ENCODE measurements around the gene TRIM66.

TRIM66 gene

DNA sequence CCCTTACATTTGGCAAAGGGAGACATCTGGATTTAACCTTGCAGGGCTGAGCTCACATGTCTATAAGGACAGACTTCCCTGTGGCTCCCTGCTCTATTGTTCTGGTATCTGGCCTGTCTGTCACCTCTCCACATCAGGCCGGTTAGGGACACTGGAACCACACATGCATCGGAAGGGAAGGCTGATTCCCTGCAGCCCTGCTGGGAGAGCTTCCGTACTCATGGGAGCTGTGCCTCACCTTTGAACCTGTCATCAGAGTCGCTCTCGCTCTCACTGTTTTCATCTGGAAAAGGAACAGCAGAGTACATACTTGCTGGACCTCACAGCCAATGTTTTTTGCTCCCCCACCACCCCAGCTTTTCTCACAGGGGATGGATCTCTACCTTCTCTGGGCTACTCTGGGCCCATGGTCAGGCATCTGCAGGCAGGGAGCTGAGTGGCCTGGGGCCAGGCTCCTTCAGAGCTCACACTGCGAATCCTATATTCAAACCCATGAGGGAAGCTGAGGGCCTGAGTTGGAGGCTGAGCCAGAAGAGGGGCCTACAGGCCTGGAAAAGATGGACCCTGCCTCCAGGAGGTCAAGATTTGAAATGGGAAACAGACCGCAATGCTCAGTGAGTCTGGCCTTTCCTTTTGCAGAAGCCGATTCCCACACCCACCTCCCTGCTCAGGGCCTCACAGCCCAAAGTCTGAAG is 31.4 kb upstream of the TRIM66 start:
- DNase-seq (ENCODE audit: low read depth in 2 of 2), result no peak

GRCh38 chr11:8712506-8712905 is 30.0 kb upstream of the TRIM66 start:
- no peak for DNase-seq (ENCODE audit: low read depth in 2 of 2)

DNA sequence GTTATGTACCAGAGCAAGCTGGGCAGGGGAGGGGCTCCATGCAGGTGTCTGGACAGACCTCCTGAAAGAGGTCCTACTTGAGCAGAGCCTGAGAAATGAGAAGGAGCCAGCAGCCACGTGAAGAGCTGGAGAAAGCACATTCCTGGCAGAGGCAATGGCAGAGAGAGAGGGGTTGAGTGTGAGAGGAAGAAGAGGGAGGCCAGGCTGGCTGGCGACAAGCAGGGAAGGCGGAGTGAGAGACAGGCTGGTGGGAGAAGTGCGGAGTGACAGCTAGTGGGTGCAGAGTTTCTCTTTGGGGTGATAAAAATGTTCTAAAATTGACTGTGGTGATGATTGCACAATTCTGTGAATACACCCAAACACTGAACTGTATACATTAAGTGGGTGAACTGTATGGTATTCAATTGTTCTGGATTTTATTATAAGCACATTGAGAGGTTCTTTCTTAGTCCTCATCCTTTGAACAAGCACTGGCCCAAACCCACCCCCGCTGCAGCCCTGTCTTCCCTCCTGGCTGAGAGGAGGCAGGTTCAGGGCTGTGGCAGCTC is 29.5 kb upstream of the TRIM66 start:
- DNase-seq (ENCODE audit: low read depth in 2 of 2), result no peak

GRCh38 chr11:8709777-8710176 is 27.3 kb upstream of the TRIM66 start:
- no peak for DNase-seq (ENCODE audit: low read depth in 2 of 2)

GRCh38 chr11:8709002-8709672 is 26.7 kb upstream of the TRIM66 start:
- DNase-seq (ENCODE audit: low read depth in 2 of 2), result no peak

DNA sequence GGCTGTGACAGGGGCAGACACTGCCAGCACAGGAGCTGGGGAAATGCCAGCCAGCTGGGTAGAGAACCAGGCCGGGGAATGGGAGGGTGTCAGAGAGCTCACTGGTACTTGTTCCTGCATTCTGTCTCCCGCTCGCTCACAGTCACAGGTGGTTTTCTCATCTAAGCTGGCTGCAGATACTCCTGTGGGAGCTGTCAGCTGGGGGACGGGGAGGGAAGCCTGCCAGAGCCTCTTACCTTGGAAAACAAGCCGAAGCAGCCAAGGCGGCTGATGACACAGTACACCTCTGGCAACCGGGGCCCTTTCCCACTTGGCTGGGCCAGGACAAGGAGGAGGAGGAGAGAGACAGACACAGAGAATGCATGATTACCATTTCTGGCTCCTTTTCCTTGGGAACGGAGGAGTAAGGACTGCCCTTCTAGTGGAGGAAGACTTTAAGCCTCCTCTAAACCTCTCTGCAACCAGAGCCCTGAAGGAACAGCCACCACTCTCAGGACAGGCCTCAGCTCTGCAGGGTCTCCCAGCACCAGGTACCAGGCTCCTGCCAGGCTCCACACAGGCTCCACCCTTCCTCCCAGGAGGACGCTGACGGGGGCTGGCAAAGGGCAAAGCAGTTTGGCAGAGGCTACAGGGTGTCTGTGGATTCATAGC is 25.2 kb upstream of the TRIM66 start:
- no peak for DNase-seq (ENCODE audit: low read depth in 2 of 2)

- DNase-seq (ENCODE audit: low read depth in 2 of 2), result no peak
These were observed 24.4 kb upstream of the TRIM66 start for GRCh38 chr11:8706673-8707432.

DNA sequence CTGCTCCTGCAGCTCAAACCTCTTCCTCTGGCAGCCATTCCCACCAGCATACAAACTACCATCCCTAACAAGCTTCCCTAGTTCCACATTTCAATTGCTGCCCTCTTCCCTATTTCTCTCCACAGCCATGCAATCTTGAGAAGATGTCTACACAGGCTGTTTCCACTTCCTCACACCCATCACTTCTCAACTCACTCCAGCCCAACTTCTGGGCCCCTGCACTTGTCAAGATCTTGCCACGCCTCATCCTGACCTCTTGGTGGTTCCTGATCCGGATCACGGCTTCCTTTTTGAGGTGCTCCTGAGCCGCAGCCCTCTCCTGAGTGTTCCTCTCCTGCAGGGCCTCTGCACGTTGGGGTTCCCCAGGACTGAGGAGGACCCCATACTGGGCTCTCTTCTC is 22.7 kb upstream of the TRIM66 start:
- DNase-seq (ENCODE audit: low read depth in 2 of 2), result no peak

- no peak for DNase-seq (ENCODE audit: low read depth in 2 of 2)
These were observed 21.7 kb upstream of the TRIM66 start for GRCh38 chr11:8704136-8704535.

- no peak for DNase-seq (ENCODE audit: low read depth in 2 of 2)
These were observed 20.1 kb upstream of the TRIM66 start for GRCh38 chr11:8702598-8702915.

GRCh38 chr11:8701891-8702597 is 19.6 kb upstream of the TRIM66 start:
- DNase-seq (ENCODE audit: low read depth in 2 of 2), result no peak

- DNase-seq (ENCODE audit: low read depth in 2 of 2), result no peak
These were observed 17.4 kb upstream of the TRIM66 start for GRCh38 chr11:8699903-8700302.

DNA sequence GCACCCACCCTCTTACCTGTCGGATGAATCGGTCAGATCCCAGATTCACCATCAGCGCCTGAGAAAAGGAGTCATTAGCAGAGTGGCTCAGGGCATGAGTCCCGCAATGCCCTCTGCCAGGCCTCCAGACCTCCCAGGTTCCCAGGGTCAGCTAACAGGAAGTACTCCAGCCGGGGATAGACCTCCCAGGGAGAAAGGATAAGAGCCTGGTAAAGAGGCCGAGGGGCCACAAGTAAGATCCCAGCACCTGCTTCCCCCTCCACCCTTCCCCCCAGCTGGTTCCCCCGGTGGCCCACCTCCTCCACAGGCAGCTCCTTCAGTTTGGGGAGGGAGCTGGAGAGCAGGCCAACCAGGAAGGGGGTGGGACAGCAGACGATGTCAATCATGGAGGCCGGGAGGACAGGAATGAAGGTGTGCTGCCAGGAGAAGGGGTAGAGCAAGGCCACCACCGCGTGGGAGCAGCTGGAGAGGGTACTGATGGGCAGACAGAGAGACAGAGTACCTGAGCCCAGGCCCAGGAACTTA is 16.5 kb upstream of the TRIM66 start:
- DNase-seq (ENCODE audit: low read depth in 2 of 2), result no peak

DNA sequence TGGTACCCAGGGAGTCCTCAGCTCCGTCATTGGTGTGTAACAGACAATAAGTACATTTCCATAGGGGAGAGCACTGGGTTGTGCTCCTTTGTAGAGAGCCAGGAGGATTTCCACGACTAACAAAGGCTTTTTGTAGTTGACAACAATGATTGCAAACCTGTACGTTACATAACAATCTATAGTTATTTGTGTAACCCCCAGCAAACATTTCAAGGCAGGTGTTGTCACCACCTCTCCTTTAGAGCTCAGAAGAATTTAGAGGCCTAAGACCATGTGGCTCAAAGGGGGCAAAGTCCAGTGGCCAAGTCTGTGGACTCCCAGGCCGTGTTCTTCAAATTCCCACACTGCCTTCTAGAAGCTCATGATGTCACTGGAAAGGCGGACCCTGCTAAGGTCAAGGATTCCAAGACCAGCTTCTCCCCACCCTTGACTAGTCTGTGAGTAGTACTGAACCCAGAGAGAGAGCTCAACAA is 15.9 kb upstream of the TRIM66 start:
- DNase-seq (ENCODE audit: low read depth in 2 of 2), result no peak

DNA sequence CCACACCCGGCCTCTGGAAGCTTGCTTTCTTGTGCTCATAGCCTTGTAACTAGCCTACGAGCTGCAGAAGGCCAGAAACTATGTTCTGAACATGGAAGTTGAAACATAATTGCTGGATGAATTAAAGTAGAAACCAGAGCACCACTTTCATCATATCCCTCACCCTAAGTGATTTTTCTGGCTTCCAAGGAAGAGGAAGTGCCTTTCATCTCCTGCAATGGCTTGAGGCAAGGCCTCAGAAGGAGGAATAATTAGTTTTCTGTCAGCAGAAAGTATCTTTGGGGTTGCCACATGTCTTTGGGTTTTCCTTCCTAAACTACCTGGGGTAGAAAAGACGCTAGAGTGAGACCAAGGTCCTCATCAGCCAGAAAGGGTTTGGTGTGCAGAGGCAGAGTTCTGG is 14.6 kb upstream of the TRIM66 start:
- DNase-seq (ENCODE audit: low read depth in 2 of 2), result no peak

DNA sequence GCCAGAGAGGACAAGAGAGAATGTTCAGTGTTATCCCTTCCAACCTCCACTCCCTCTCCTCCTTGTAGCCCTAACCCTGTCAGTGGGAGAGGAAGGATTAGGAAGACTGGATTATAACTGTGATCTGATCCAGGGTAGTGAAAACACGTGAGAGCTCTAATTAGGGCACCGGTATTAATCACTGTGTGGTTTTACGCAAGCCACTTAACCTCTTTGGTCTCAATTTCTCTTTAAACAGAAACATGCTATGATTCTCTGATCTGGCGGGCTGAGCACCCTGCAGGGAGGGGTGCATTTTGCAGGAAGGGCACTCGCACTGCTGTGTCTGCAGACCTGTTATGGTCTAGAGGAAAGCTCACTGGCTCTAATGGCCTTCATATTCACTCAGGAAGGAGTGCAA is 11.7 kb upstream of the TRIM66 start:
- no peak for DNase-seq (ENCODE audit: low read depth in 2 of 2)

DNA sequence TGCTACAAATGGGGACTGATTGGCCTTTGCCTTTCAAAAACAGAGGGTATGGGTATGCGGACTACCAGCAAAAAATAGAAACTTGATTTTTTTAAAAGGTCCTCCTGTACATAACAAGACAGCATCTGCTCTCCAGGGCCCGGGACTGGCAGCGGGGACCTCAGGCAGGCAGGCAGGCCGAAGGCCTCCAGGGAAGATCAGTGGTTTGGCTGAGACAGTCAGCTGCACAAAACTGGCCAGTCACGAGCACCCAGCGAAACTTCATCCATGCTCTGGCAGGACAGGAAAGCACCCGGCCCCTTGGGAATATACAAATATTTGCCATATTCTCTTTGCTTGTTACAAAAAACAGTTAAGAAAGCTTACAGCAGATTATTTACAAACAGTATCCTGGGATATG is 11.1 kb upstream of the TRIM66 start:
- no peak for DNase-seq (ENCODE audit: low read depth in 2 of 2)

GRCh38 chr11:8693010-8693551 is 10.6 kb upstream of the TRIM66 start:
- no peak for DNase-seq (ENCODE audit: low read depth in 2 of 2)

GRCh38 chr11:8692417-8692816 is 10.0 kb upstream of the TRIM66 start:
- DNase-seq (ENCODE audit: low read depth in 2 of 2), result no peak

GRCh38 chr11:8691601-8692000 is 9.1 kb upstream of the TRIM66 start:
- no peak for DNase-seq (ENCODE audit: low read depth in 2 of 2)

Measured in stimulated activated CD4-positive, alpha-beta T cell treated with anti-CD3 and anti-CD28 coated beads, Interleukin-1b, Interleukin-23, amount 100 ng/mL, for 4 hours (primary cell).